ENCODE measurements around the gene UBB. TPM values are rescaled to one million over a fixed set of nuclear protein-coding genes. Genes with fewer than 3 reads are reported as not detected.

The UBB gene
- total RNA-seq, 2 donors from 2014 or later, result 1,085 to 1,889 TPM

DNA sequence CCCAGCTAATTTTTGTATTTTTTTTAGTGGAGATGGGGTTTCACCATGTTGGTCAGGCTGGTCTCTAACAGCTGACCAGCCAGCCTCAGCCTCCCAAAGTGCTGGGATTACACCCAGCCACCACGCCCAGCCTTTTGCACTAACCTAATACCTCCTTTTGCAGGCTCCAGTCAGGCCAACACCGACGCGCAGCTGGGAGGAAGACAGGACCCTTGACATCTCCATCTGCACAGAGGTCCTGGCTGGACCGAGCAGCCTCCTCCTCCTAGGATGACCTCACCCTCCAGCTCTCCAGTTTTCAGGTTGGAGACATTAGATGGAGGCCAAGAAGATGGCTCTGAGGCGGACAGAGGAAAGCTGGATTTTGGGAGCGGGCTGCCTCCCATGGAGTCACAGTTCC is 36.5 kb downstream of the UBB start:
- peak overlapping the region; percentile 99 to 100 for H3K27ac Mint-ChIP-seq
- H3K36me3 Mint-ChIP-seq, result peaks cover 4% of the 10 kb centered on the region
- no peak for ATAC-seq
- DNase-seq (ENCODE audit: low spot score), result no peak
- H3K9me3 Mint-ChIP-seq, result no peaks in the 10 kb centered on the region
- peak overlapping the region; percentile 99 for H3K4me3 Mint-ChIP-seq
- H3K4me1 Mint-ChIP-seq (ENCODE audit: low read depth in 2 of 2), result peaks cover 46 to 50% of the 10 kb centered on the region in 2 donors
- no peaks in the 10 kb centered on the region for H3K27me3 Mint-ChIP-seq

DNA sequence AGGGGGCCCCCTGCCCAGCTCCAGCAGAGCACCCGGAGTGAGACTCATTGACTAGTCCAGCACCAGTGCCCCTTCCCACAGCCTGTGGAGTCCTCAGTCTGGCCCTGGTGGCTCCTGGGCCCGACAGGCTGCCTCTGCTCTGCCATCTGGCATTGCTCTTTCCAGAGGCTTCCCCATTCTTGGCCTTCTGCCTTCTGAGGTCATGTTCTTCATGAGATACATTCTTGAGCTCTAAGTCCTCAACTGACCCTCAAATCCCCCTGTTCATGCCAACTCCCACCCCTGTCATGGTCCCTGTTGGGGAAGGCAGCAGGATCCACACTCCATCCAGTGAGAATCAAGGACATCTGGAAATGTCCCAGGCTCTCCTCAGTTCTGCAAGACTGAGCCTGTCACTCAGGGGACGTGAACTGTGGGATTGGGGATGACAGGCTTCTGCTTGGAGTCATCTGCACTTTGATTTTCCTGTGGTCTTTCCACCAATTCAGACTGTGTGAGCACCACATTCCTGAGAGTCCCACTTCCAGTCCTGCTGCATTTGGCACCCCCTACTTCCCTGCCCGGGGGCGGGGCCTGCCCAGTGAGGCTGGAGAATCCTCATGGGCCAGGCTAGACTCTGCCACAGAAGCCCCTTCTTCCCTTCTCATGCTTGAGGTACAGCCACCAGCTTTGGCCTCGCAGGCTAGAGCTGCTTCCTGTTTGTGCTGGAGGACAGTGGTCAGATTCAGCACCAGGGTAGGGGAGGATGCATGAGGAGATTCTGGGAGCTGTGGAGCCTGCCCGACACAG is 37.2 kb downstream of the UBB start:
- peaks cover 46 to 50% of the 10 kb centered on the region in 2 donors for H3K4me1 Mint-ChIP-seq (ENCODE audit: low read depth in 2 of 2)
- peaks cover 4% of the 10 kb centered on the region for H3K36me3 Mint-ChIP-seq
- no peak for ATAC-seq
- H3K27me3 Mint-ChIP-seq, result no peaks in the 10 kb centered on the region
- H3K27ac Mint-ChIP-seq, result peak overlapping the region; percentile 99 to 100
- no peak for DNase-seq (ENCODE audit: low spot score)
- peak overlapping the region; percentile 99 for H3K4me3 Mint-ChIP-seq
- no peaks in the 10 kb centered on the region for H3K9me3 Mint-ChIP-seq

DNA sequence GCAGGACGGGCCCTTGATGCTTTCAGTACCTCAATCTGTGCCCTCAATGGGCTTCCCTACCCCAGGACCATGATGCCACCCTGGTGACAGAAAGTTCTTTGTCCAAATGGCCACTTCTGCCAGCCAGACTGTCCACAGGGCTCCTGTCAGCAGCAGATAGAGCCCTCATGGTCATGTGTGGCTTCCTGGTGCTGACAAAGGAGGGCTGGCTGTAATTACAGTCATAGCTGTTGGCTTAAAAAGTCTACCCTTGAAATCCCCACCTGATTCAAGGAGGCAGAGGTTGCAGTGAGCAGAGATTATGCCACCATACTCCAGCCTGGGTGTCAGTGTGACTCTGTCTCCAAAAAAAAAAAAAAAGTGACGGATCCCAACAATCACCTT is 37.8 kb downstream of the UBB start:
- DNase-seq (ENCODE audit: low spot score), result no peak
- H3K4me3 Mint-ChIP-seq, result peak overlapping the region; percentile 99
- H3K27ac Mint-ChIP-seq, result peak overlapping the region; percentile 99 to 100
- peak in 1 of 2 donors; percentile 25 for ATAC-seq
- H3K9me3 Mint-ChIP-seq, result no peaks in the 10 kb centered on the region
- peaks cover 45 to 50% of the 10 kb centered on the region in 2 donors for H3K4me1 Mint-ChIP-seq (ENCODE audit: low read depth in 2 of 2)
- peaks cover 4% of the 10 kb centered on the region for H3K36me3 Mint-ChIP-seq
- H3K27me3 Mint-ChIP-seq, result no peaks in the 10 kb centered on the region

DNA sequence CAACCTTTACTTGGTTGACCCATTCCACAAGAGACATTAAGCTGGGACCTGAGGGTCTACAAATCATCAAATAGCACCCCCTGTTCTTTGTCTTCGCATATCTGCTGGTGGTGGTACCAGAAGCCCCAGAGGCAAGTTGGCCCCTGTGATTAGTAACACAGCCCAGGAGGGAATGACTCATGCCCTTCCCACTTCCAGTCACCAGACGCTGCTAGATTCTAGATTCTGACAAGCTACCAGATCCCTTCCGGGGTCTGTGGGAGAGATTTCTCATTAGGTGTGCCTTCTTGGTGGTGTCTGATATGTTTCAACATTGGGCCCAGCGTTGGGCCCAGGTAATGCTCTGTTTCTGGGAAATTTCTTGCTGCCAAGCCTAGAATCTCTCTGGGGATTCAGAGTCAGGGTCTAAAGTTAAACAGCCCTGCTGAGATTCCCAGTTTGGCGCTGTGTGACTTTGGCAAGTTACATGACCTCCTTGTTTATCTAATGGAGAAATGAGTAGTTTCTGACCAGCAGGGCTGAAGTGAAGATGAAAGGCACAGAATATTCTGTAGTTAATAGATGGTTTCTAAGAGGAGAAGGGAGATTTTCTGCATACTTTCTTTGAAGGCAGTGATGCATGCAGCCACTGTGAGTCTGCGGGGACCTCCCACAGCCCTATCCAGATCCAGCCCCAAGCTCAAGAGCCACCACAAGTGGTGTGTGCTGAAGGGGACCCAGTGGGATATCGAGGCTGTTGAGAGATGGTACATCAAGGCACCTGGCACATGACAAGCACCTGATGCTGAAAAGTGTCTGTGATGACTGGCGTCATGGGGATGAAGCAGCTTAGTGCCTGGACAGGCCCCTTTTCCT is 38.4 kb downstream of the UBB start:
- no peaks in the 10 kb centered on the region for H3K9me3 Mint-ChIP-seq
- DNase-seq (ENCODE audit: low spot score), result no peak
- H3K4me3 Mint-ChIP-seq, result peak overlapping the region; percentile 99
- H3K4me1 Mint-ChIP-seq (ENCODE audit: low read depth in 2 of 2), result peaks cover 42 to 46% of the 10 kb centered on the region in 2 donors
- H3K27ac Mint-ChIP-seq, result peak overlapping the region; percentile 99 to 100
- peaks cover 4% of the 10 kb centered on the region for H3K36me3 Mint-ChIP-seq
- ATAC-seq, result peak; percentile 65 to 74
- no peaks in the 10 kb centered on the region for H3K27me3 Mint-ChIP-seq

DNA sequence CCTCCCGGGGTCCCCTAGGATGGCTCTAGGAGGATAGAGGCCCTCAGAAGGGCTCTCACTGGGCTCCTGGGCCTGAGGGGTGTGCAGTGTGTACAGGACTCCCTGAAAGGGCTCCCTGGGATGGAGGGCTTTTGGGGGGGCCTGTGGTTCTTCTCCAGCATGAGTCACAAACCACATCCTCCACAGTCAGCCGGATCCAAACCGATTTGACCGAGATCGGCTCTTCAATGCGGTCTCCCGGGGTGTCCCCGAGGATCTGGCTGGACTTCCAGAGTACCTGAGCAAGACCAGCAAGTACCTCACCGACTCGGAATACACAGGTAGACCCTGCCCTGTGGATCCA is 39.0 kb downstream of the UBB start:
- ATAC-seq, result peak; percentile 52 to 53
- Mint-ChIP-seq H3K9me3 (no peaks in the 10 kb centered on the region), H3K27me3 (no peaks in the 10 kb centered on the region), H3K36me3 (peaks cover 4% of the 10 kb centered on the region), H3K4me3 (peak overlapping the region; percentile 99), H3K4me1 (ENCODE audit: low read depth in 2 of 2) (peaks cover 37 to 41% of the 10 kb centered on the region in 2 donors), H3K27ac (peak overlapping the region; percentile 99 to 100)
- peak; percentile 71 for DNase-seq (ENCODE audit: low spot score)

DNA sequence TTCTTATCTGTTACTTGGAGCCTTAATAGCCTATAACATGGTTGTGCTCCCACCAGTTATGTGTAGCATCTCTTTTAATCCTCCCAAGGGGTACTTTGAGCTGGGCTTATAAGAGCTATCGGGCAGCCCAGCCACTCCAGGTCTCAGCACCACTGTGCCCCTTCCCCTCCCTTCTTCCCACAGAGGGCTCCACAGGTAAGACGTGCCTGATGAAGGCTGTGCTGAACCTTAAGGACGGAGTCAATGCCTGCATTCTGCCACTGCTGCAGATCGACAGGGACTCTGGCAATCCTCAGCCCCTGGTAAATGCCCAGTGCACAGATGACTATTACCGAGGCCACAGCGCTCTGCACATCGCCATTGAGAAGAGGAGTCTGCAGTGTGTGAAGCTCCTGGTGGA is 41.5 kb downstream of the UBB start:
- Mint-ChIP-seq H3K9me3 (no peaks in the 10 kb centered on the region), H3K27me3 (no peaks in the 10 kb centered on the region), H3K27ac (no peak overlapping the region), H3K4me3 (no peak overlapping the region), H3K36me3 (peaks cover 4% of the 10 kb centered on the region), H3K4me1 (ENCODE audit: low read depth in 2 of 2) (peaks cover 29 to 36% of the 10 kb centered on the region in 2 donors)
- DNase-seq (ENCODE audit: low spot score), result no peak
- ATAC-seq, result no peak

DNA sequence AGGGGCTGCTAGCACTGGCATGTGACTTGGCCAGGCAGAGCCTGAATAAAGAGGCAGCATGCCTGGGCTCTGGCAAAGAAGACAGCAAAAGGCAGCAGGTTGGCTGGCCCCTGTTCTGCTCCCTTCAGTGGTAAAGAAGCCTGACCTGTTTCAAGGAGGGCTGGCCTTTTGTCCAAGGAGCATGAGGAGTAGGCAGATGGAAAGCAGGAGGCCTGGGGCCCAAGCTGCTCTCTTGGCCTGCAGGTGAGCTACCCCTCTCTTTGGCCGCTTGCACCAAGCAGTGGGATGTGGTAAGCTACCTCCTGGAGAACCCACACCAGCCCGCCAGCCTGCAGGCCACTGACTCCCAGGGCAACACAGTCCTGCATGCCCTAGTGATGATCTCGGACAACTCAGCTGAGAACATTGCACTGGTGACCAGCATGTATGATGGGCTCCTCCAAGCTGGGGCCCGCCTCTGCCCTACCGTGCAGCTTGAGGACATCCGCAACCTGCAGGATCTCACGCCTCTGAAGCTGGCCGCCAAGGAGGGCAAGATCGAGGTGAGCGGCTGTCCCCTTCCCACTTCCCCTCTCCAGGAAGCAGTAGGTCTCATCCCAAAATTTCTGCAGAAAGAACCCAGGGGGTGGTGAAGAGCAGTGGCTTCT is 42.5 kb downstream of the UBB start:
- Mint-ChIP-seq H3K27ac (no peak overlapping the region), H3K4me1 (ENCODE audit: low read depth in 2 of 2) (peaks cover 24 to 31% of the 10 kb centered on the region in 2 donors), H3K4me3 (no peak overlapping the region), H3K27me3 (no peaks in the 10 kb centered on the region), H3K9me3 (no peaks in the 10 kb centered on the region), H3K36me3 (peaks cover 4% of the 10 kb centered on the region)
- no peak for ATAC-seq
- DNase-seq (ENCODE audit: low spot score), result no peak

DNA sequence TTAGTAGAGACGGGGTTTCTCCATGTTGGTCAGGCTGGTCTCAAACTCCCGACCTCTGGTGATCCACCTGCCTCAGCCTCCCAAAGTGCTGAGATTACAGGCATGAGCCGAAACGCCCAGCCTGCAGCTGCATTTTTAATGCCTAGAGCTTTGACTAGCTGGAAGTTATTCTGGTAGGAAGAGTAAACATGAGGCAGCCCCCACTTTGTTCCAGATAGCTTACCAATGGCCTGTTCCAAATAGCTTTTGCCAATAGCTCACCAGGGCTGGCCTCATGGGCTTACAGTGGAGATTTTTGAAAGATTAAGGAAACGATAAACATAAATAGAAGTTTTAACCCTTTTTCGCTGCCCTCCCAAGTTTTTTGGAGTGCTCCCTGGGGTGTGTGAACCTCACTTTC is 44.3 kb downstream of the UBB start:
- Mint-ChIP-seq H3K27me3 (no peaks in the 10 kb centered on the region), H3K9me3 (no peaks in the 10 kb centered on the region), H3K27ac (no peak overlapping the region), H3K36me3 (peaks cover 12% of the 10 kb centered on the region), H3K4me1 (ENCODE audit: low read depth in 2 of 2) (peaks cover 9 to 17% of the 10 kb centered on the region in 2 donors), H3K4me3 (no peak overlapping the region)
- no peak for ATAC-seq
- no peak for DNase-seq (ENCODE audit: low spot score)

DNA sequence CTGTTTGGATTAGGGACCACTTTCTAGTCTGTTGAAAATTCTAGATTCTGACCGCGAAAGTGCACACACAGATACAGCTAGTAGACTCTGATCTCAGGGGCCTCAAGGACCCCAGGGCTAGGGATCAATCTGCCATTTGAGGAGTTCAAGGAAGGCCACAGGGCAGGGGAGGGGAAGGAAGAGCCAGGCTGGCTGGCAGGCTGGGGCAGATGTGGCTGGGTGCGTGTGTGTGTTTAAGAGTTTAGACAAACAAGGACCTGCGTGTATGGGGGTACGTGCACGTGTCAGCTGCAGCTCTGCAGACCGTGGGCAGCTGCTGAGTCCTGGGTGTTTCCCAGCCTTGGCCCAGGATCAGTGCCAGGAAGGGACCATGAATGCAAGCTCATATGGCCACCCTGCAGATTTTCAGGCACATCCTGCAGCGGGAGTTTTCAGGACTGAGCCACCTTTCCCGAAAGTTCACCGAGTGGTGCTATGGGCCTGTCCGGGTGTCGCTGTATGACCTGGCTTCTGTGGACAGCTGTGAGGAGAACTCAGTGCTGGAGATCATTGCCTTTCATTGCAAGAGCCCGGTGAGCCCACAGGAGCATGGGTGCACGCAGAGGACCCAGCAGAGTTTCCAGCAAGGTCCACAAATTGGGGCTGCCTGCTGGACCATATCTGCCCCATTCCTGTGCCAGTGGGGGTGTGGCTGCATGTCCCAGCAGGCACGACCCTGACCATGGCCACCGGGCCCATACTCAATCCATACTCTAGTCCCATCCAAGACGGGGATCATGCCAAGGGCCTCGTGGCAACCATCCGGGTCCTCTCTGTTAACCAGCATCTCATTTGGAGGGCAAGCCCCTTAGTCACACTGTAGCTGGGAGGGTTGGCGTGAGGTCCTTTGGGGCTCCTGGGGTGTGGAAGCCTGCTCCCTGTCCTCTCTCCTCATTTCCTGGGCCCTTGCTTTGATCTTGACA is 45.1 kb downstream of the UBB start:
- Mint-ChIP-seq H3K27ac (no peak overlapping the region), H3K27me3 (no peaks in the 10 kb centered on the region), H3K4me3 (no peak overlapping the region), H3K36me3 (peaks cover 11% of the 10 kb centered on the region), H3K4me1 (ENCODE audit: low read depth in 2 of 2) (peaks cover 1 to 13% of the 10 kb centered on the region in 2 donors), H3K9me3 (no peaks in the 10 kb centered on the region)
- ATAC-seq, result no peak
- DNase-seq (ENCODE audit: low spot score), result no peak

DNA sequence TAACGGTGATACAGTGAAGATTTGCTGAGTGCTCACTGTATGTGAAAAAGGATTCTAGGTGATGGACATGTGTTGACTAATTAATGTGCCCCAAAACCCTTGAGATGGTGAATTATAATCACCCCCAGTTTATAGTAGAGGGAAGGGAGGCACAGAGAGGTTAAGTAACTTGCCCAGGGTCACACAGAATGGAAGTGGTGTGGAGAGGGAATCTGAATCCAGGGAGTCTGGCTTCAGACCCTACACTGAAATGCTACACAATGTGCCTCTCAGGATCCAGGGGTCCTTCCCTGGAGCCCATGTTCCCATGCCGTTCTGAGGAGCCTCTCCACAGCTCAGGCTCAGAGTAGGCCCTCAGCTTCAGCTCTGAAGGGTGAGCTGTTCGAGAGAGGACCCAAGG is 46.1 kb downstream of the UBB start:
- Mint-ChIP-seq H3K9me3 (no peaks in the 10 kb centered on the region), H3K27ac (no peak overlapping the region), H3K27me3 (no peaks in the 10 kb centered on the region), H3K4me3 (no peak overlapping the region), H3K36me3 (peaks cover 11% of the 10 kb centered on the region), H3K4me1 (ENCODE audit: low read depth in 2 of 2) (peaks cover 0 to 9% of the 10 kb centered on the region in 2 donors)
- DNase-seq (ENCODE audit: low spot score) (no peak), ATAC-seq (no peak)

DNA sequence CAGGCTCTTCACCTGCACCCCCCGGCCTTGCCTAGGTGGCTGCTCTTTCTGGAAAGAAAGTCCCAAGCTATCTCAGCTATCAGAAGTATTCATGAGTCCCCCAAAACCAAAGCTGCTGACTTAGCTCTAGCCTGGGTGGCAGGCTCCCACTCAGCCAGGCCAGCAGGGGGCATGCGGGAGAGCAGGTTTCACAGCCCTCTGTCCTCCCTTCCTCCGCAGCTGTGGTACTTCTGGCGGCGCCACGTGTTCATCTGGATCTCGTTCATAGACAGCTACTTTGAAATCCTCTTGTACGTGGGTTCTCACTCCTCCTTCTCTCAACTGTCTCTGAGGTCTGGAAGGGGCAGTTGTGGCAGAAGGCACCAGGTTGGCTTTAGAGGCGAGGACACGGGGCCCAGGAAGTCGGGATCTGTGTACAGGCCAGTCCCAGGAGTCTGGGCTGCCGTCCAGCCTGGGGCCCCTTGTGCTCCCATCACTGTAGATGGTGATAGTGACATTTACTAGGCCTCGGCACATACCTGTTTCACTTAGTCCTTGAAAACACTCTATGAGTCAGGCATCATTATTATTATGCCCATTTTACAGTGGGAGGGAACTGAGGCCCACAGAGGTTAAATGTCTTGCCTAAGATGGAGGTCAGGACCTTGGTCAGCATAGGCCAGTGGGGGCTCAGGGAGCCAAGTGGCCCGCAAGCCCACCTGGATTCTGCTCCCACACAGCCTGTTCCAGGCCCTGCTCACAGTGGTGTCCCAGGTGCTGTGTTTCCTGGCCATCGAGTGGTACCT is 47.4 kb downstream of the UBB start:
- Mint-ChIP-seq H3K27me3 (no peaks in the 10 kb centered on the region), H3K9me3 (no peaks in the 10 kb centered on the region), H3K36me3 (peaks cover 11% of the 10 kb centered on the region), H3K4me1 (ENCODE audit: low read depth in 2 of 2) (peaks cover 0 to 6% of the 10 kb centered on the region in 2 donors), H3K27ac (no peak overlapping the region), H3K4me3 (no peak overlapping the region)
- DNase-seq (ENCODE audit: low spot score), result no peak
- ATAC-seq, result peak in 1 of 2 donors; percentile 62

DNA sequence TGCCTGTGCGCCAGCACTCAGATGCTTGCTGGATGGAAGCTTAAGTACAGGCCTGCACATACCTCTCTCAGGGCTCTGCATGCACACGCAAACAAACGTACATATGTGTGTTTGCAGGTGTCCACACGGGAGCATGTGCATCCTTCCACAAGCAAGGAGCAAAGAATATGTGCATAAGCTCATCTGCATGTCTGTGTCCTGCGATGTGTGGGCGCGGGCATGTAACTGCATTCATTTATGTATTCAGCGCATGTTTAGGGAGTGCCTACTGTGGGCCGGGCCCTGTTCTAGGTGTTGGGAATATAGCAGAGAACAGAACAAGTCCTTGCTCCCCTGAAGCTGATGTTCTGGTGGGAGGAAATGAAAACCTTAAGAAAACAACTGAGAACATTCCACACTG is 48.2 kb downstream of the UBB start:
- no peak overlapping the region for H3K4me3 Mint-ChIP-seq
- H3K9me3 Mint-ChIP-seq, result no peaks in the 10 kb centered on the region
- H3K27ac Mint-ChIP-seq, result peak overlapping the region in 1 of 2 donors; percentile 34
- peaks cover 0 to 6% of the 10 kb centered on the region in 2 donors for H3K4me1 Mint-ChIP-seq (ENCODE audit: low read depth in 2 of 2)
- no peaks in the 10 kb centered on the region for H3K27me3 Mint-ChIP-seq
- DNase-seq (ENCODE audit: low spot score) (no peak), ATAC-seq (no peak)
- peaks cover 11% of the 10 kb centered on the region for H3K36me3 Mint-ChIP-seq

Measured in natural killer cell treated with Interleukin-12 subunit alpha and Interleukin-12 subunit beta and Interleukin-15 and Interleukin-18, amount 100 ng/mL, for 72 hours (primary cell).